ENCODE measurements around the gene CEP43. TPM values are rescaled to one million over a fixed set of nuclear protein-coding genes. Genes with fewer than 3 reads are reported as not detected.

Gene CEP43
- total and polyA plus RNA-seq, 2 of the 8 experiments (the other 6 are each of a cell fraction or from before 2014, with no cell fraction given): 12.0 to 31.2 TPM

- CTCF ChIA-PET (ENCODE audit: partially characterized antibody): interaction anchor here (1.0 to 2.5 kb wide), 4 partner anchors 9 to 245 kb away, joined by 4 to 15 read pairs (median 6); no protein-coding TSS in a partner anchor
- peaks cover 2 to 12% (median 5%) of the 10 kb centered on the region in 4 experiments; a peak in 6 of 7 replicates for H3K4me1 ChIP-seq (replicated peaks in 1 of 4; ENCODE audit: control insufficient read depth in 3 of 4, insufficient read depth in 4 of 4, low read length in 3 of 4)
- H3K23ac ChIP-seq (ENCODE audit: insufficient read length): no peak overlapping the region
- H3K9ac ChIP-seq (replicated peaks in 1 of 4; ENCODE audit: extremely low read depth in 1 of 4, low read depth in 3 of 4, low read length in 3 of 4): no peak overlapping the region
- no peak overlapping the region for H2BK20ac ChIP-seq (ENCODE audit: low read length)
- H2BK120ac ChIP-seq (replicated peaks; ENCODE audit: low read depth, low read length): no peak overlapping the region
- FAIRE-seq (no peak), DNase-seq (ENCODE audit: low read depth in 1 of 2, low spot score in 2 of 2) (no peak)
- H3K18ac ChIP-seq (ENCODE audit: extremely low read depth, low read length): no peak overlapping the region; the same call in 1 of the 2 replicates
- H2AK5ac ChIP-seq (ENCODE audit: low read depth, low read length): no peak overlapping the region
- no peak overlapping the region for H2BK5ac ChIP-seq (ENCODE audit: low read depth, low read length)
- peak overlapping the region; percentile 90 to 93; a peak in 2 of 4 replicates for H3K4me2 ChIP-seq (ENCODE audit: insufficient read depth in 1 of 2, low read depth in 2 of 2, low read length in 2 of 2)
- TF ChIP-seq EP300 (IDR thresholded peaks at IDR 0.05; ENCODE audit: borderline replicate concordance in 1 of 2, low read depth in 2 of 2, low read length in 2 of 2) (no peak), YY1 (IDR thresholded peaks at IDR 0.05; ENCODE audit: low read depth, low read length) (peak; percentile 64; the same call in 1 of the 2 replicates), TBP (IDR thresholded peaks at IDR 0.05; ENCODE audit: low read depth, low read length) (peak; percentile 49; the same call in 1 of the 2 replicates), POLR2AphosphoS5 (IDR thresholded peaks at IDR 0.05; ENCODE audit: low read depth, low read length) (peak; percentile 29; the same call in 1 of the 2 replicates), TAF7 (optimal IDR thresholded peaks at IDR 0.05; ENCODE audit: borderline replicate concordance, low read depth, low read length) (peak; percentile 45)
- no peak overlapping the region for H2BK12ac ChIP-seq (ENCODE audit: low read depth, low read length)
- H3K79me1 ChIP-seq (ENCODE audit: low read depth, low read length): no peaks in the 10 kb centered on the region; the same call in 1 of the 2 replicates
- H4K5ac ChIP-seq (ENCODE audit: insufficient read length, low read depth, low read length): no peak overlapping the region
- H3K27ac ChIP-seq (ENCODE audit: low read depth, low read length): no peak overlapping the region
- peaks cover 17% of the 10 kb centered on the region; the same call in 1 of the 2 replicates for H3K23me2 ChIP-seq (ENCODE audit: low read depth, low read length)
- peaks cover 0 to 2% of the 10 kb centered on the region in 2 experiments for H4K20me1 ChIP-seq (replicated peaks in 1 of 2; ENCODE audit: control insufficient read depth in 1 of 2, insufficient read depth in 2 of 2, low read length in 2 of 2)
- no peak overlapping the region for H3K4ac ChIP-seq (replicated peaks; ENCODE audit: insufficient read length, low read depth, low read length)
- no peak overlapping the region for H2BK15ac ChIP-seq (ENCODE audit: low read length)
- POLR2A ChIA-PET (ENCODE audit: partially characterized antibody): interaction anchor here (1.4 to 1.6 kb wide), 3 partner anchors 9 to 31 kb away, joined by 4 to 5 read pairs (median 4); no protein-coding TSS in a partner anchor
- peaks cover 0 to 3% of the 10 kb centered on the region in 2 experiments; a peak in 1 of 4 replicates for H3K9me3 ChIP-seq (ENCODE audit: insufficient read depth in 2 of 2, low read depth in 1 of 2, low read length in 1 of 2)
- no peaks in the 10 kb centered on the region for H3K36me3 ChIP-seq (ENCODE audit: control insufficient read depth in 2 of 4, insufficient read depth in 4 of 4, low read length in 3 of 4)
- WGBS, 2 experiments (ENCODE audit: extremely low coverage in 1 of 2, insufficient coverage in 1 of 2, insufficient read length in 1 of 2, insufficient replicate concordance in 2 of 2, low coverage in 1 of 2, low lambda C conversion rate in 2 of 2, missing lambda C conversion rate in 1 of 2): 65% methylated on average over 5 of the region's 5 CpGs; no CpG with 5 or more reads in 1 of the 2 experiments
- no peak overlapping the region for H3K56ac ChIP-seq (replicated peaks; ENCODE audit: insufficient read length, low read depth, low read length)
- no peak overlapping the region for H3K14ac ChIP-seq (ENCODE audit: insufficient read length)
- no peaks in the 10 kb centered on the region; a peak in 1 of 4 replicates for H3K79me2 ChIP-seq (ENCODE audit: control insufficient read depth in 1 of 2, insufficient read depth in 2 of 2, low read length in 2 of 2)
- peak overlapping the region in 1 of 4 experiments; percentile 83; a peak in 1 of 8 replicates for H3K4me3 ChIP-seq (ENCODE audit: extremely low read depth in 1 of 4, insufficient read depth in 2 of 4, low read depth in 3 of 4, low read length in 4 of 4)
- no peak overlapping the region for H4K91ac ChIP-seq (replicated peaks; ENCODE audit: insufficient read length, low read length)
- H4K8ac ChIP-seq (ENCODE audit: extremely low read depth, insufficient read depth, low read length): no peak overlapping the region
- no peak overlapping the region for H2AFZ ChIP-seq (ENCODE audit: low read length)
- peaks cover 0 to 6% (median 0%) of the 10 kb centered on the region in 4 experiments; a peak in 3 of 7 replicates for H3K27me3 ChIP-seq (replicated peaks in 1 of 4; ENCODE audit: control insufficient read depth in 3 of 4, extremely low read depth in 1 of 4, insufficient read depth in 3 of 4, low read length in 3 of 4)
Measured at GRCh38 chr6:166957805-166958076, 41.5 kb upstream of the CEP43 start.
